ENCODE data around the gene PITX3.

Gene PITX3

DNA sequence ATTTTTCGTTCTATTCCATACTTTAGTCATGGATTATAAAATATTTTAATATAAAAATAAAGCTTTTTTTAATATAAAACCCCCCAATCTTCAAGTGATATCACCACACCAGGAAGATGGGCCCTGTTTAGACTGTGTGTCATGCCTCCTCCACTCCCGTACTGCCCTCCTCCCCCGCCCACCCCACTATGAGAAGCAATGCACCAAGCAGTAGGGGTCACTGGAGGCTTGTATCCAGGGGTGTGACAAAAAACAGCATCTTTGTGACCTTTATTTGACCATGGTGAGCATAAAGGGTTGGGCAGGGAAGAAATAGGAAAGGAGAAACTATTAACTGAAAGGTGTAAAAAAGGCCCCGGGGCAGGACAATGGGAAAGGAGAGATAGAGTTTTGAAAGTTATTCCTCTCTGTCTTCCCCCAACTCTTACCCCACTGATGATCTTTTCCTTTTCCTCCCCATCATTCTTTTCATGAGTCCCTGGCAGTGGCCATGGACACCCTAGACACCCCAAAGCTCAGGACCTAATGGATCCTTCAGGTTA, 3.5 kb downstream of the PITX3 start:
- Histone ChIP-seq H3K9me3 (ENCODE audit: low read depth, low read length) (no peaks in the 10 kb centered on the region), H3K27ac (no peak overlapping the region), H3K9ac (ENCODE audit: insufficient read length) (no peak overlapping the region), H3K36me3 (ENCODE audit: insufficient read depth, low read length) (no peaks in the 10 kb centered on the region), H3K4me3 (no peak overlapping the region)
- DNase-seq (ENCODE audit: low read depth, low spot score) = no peak
- TF ChIP-seq POLR2AphosphoS5 (IDR thresholded peaks at IDR 0.05; ENCODE audit: borderline replicate concordance, low read depth, low read length) = no peak

DNA sequence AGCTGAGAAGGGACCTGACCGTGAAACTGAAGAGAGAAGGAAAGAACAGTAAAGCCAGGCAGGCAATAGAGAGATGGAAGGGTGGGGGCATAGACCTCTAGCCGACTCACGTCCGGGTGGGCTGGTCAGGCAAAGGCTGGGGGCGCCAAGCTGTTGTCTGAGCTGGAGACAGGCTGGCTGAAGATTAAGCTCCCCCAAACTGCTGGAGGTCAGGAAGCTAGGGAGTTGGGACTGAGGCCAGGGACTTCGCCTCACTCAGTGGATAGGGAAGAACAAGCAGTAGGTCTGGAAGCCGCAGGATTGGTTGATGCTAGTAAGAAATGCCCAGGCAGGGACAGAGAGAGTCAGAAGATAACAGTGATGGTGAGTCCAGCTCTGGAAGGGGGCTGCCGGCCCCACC, 5.3 kb downstream of the PITX3 start:
- no peak overlapping the region for H3K27ac ChIP-seq
- DNase-seq (ENCODE audit: low read depth, low spot score) = no peak
- TF ChIP-seq FOXP2 (optimal IDR thresholded peaks at IDR 0.05; ENCODE audit: control extremely low read depth, extremely low read length, insufficient read depth) (no peak), EZH2 (IDR thresholded peaks at IDR 0.05) (no peak), POLR2AphosphoS5 (IDR thresholded peaks at IDR 0.05; ENCODE audit: borderline replicate concordance, low read depth, low read length) (no peak)
- no peaks in the 10 kb centered on the region for H3K9me3 ChIP-seq (ENCODE audit: low read depth, low read length)
- no peak overlapping the region for H3K9ac ChIP-seq (ENCODE audit: insufficient read length)
- H3K4me3 ChIP-seq = no peak overlapping the region
- H3K36me3 ChIP-seq (ENCODE audit: insufficient read depth, low read length) = no peaks in the 10 kb centered on the region

GRCh38 chr10:102235598-102235920, 5.8 kb downstream of the PITX3 start:
- no peak for DNase-seq (ENCODE audit: low read depth, low spot score)
- no peak for TF ChIP-seq POLR2AphosphoS5 (IDR thresholded peaks at IDR 0.05; ENCODE audit: borderline replicate concordance, low read depth, low read length)
- no peak for TF ChIP-seq FOXP2 (optimal IDR thresholded peaks at IDR 0.05; ENCODE audit: control extremely low read depth, extremely low read length, insufficient read depth)
- TF ChIP-seq EZH2 (IDR thresholded peaks at IDR 0.05) = no peak
- Histone ChIP-seq H3K9me3 (ENCODE audit: low read depth, low read length) (no peaks in the 10 kb centered on the region), H3K36me3 (ENCODE audit: insufficient read depth, low read length) (no peaks in the 10 kb centered on the region), H3K4me3 (no peak overlapping the region), H3K9ac (ENCODE audit: insufficient read length) (no peak overlapping the region), H3K27ac (no peak overlapping the region)

DNA sequence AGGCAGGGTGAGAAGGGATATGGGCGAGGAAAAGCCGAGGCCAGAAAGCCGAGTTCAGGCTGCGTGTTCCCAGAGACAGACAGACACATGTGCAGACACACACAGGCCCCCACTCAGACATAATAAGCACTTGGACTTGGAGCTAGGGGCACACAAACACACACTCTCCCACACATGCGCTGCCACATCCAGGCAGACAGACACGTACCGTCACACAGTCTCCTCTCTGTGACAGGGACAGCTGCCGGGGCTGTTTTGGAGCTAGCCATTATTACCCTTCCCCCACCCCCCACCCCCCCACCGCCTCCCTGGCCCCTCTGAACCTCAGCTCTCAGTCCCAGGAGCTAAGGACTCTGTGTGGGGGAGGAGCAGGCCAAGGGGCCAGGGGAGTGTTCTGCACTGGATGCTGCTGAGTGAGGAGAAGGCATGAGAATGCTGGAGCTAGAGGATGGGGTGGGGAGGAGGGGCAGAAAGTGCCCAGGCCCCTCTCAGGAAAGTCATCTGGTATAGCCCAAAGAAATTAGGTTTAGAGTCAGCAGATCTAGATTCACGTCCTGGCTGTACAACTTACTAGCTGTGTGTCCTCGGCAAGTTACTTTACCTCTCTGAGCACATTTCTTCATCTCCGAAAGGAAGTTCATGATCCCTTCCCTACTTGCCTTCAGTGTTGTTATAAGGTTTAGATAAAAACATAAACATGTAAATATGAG, 6.3 kb downstream of the PITX3 start:
- no peak for TF ChIP-seq EZH2 (IDR thresholded peaks at IDR 0.05)
- no peak for TF ChIP-seq FOXP2 (optimal IDR thresholded peaks at IDR 0.05; ENCODE audit: control extremely low read depth, extremely low read length, insufficient read depth)
- no peak for TF ChIP-seq POLR2AphosphoS5 (IDR thresholded peaks at IDR 0.05; ENCODE audit: borderline replicate concordance, low read depth, low read length)
- no peak for DNase-seq (ENCODE audit: low read depth, low spot score)

GRCh38 chr10:102233997-102234396, 7.3 kb downstream of the PITX3 start:
- no peak overlapping the region for H3K4me3 ChIP-seq
- no peak for DNase-seq (ENCODE audit: low read depth, low spot score)
- H3K36me3 ChIP-seq (ENCODE audit: insufficient read depth, low read length) = no peaks in the 10 kb centered on the region
- no peaks in the 10 kb centered on the region for H3K9me3 ChIP-seq (ENCODE audit: low read depth, low read length)
- H3K9ac ChIP-seq (ENCODE audit: insufficient read length) = no peak overlapping the region
- TF ChIP-seq FOXP2 (optimal IDR thresholded peaks at IDR 0.05; ENCODE audit: control extremely low read depth, extremely low read length, insufficient read depth) (no peak), POLR2AphosphoS5 (IDR thresholded peaks at IDR 0.05; ENCODE audit: borderline replicate concordance, low read depth, low read length) (no peak), EZH2 (IDR thresholded peaks at IDR 0.05) (no peak)
- no peak overlapping the region for H3K27ac ChIP-seq

More for the DNA sequence above, 6.3 kb downstream of the PITX3 start:
- no peak overlapping the region for H3K27ac ChIP-seq
- no peaks in the 10 kb centered on the region for H3K36me3 ChIP-seq (ENCODE audit: insufficient read depth, low read length)
- H3K4me3 ChIP-seq = no peak overlapping the region
- H3K9ac ChIP-seq (ENCODE audit: insufficient read length) = no peak overlapping the region
- H3K9me3 ChIP-seq (ENCODE audit: low read depth, low read length) = no peaks in the 10 kb centered on the region

DNA sequence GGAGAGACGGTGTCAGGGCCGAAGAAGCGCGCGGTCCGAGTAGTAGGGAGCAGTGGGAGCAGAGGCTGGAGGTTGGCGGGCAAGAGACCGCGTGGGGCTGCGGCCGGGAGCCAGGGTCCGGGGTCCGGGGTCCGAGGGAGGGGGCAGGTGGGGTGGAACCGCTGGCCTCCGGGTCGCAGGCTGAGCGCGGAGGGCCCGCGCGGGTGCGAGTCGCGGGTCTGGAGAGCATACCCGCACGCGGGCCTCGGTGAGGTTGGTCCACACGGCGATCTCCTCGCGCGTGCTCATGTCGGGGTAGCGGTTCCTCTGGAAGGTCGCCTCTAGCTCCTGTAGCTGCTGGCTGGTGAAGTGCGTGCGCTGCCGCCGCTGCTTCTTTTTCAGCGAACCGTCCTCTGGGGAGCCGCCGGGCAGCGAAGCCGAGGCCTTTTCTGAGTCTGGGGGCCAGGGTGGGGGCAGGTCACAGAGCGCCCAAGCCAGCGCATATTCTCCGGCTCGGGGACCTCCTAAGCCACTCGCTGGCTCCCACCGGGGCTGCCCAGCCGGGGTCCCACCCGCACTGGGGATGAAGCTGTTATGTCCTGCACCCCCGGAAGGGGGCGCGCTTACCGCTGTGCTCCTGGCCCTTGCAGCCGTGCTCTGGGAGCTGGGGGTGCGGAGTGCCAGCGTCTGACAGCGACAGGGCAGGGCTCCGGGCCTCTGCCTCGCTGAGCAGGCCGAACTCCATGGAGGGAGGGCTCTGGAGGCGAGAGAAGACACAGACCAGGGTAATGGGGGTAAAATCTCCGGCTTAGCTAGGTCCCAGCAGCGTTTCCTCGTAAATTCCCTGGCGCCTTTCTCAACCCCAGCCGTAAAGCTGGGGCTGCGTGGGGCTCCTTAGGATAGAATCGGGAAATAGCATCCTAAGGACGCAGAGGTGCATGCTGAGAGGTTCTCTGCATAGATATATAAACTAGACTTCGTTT, 9.7 kb downstream of the PITX3 start:
- H3K36me3 ChIP-seq (ENCODE audit: insufficient read depth, low read length) = no peaks in the 10 kb centered on the region
- no peak overlapping the region for H3K4me3 ChIP-seq
- H3K9me3 ChIP-seq (ENCODE audit: low read depth, low read length) = no peaks in the 10 kb centered on the region
- TF ChIP-seq POLR2AphosphoS5 (IDR thresholded peaks at IDR 0.05; ENCODE audit: borderline replicate concordance, low read depth, low read length) (no peak), FOXP2 (optimal IDR thresholded peaks at IDR 0.05; ENCODE audit: control extremely low read depth, extremely low read length, insufficient read depth) (no peak), EZH2 (IDR thresholded peaks at IDR 0.05) (no peak)
- DNase-seq (ENCODE audit: low read depth, low spot score) = no peak
- H3K27ac ChIP-seq = no peak overlapping the region
- H3K9ac ChIP-seq (ENCODE audit: insufficient read length) = no peak overlapping the region

GRCh38 chr10:102230861-102231356, 10.4 kb downstream of the PITX3 start:
- no peak for DNase-seq (ENCODE audit: low read depth, low spot score)
- Histone ChIP-seq H3K9me3 (ENCODE audit: low read depth, low read length) (no peaks in the 10 kb centered on the region), H3K4me3 (peak overlapping the region; percentile 63), H3K27ac (no peak overlapping the region), H3K9ac (ENCODE audit: insufficient read length) (no peak overlapping the region), H3K36me3 (ENCODE audit: insufficient read depth, low read length) (no peaks in the 10 kb centered on the region)
- TF ChIP-seq POLR2AphosphoS5 (IDR thresholded peaks at IDR 0.05; ENCODE audit: borderline replicate concordance, low read depth, low read length) = no peak
- no peak for TF ChIP-seq FOXP2 (optimal IDR thresholded peaks at IDR 0.05; ENCODE audit: control extremely low read depth, extremely low read length, insufficient read depth)
- TF ChIP-seq EZH2 (IDR thresholded peaks at IDR 0.05) = no peak

DNA sequence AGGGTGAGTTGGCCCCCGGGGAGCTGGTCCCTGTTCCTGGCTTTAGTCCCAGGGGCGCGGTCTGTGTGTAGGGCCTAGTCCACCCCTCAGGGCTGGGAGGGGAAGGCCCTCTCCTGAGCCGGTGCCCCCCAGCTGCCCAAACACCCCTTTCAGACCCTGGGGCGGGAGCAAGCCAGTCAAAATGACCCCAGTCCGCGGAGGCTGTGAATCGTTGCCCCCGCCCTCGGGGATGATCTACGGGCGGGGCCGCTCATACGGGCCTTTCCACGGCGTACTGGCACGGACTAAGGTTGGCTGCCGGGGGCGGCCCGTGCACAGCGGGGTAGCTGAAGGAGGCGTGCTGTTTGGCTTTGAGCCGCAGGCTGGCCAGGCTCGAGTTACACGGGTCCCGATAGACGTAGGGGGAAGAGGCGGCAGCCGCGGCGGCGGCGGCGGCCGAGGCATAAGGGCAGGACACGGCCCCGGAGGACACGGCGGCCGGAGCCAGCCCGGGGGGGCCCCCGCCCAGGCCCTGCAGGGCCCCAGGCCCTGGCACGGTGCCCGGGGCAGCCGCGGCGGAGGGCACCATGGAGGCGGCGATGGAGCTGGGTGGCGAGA, 10.9 kb downstream of the PITX3 start:
- H3K27ac ChIP-seq = no peak overlapping the region
- DNase-seq (ENCODE audit: low read depth, low spot score) = no peak

More for the DNA sequence above, 10.9 kb downstream of the PITX3 start:
- Histone ChIP-seq H3K9ac (ENCODE audit: insufficient read length) (no peak overlapping the region), H3K9me3 (ENCODE audit: low read depth, low read length) (no peaks in the 10 kb centered on the region), H3K4me3 (peak overlapping the region; percentile 63), H3K36me3 (ENCODE audit: insufficient read depth, low read length) (no peaks in the 10 kb centered on the region)
- TF ChIP-seq EZH2 (IDR thresholded peaks at IDR 0.05) (no peak), FOXP2 (optimal IDR thresholded peaks at IDR 0.05; ENCODE audit: control extremely low read depth, extremely low read length, insufficient read depth) (no peak), POLR2AphosphoS5 (IDR thresholded peaks at IDR 0.05; ENCODE audit: borderline replicate concordance, low read depth, low read length) (no peak)
